HepG2 (cell line): ENCODE measurements around the gene FLAD1. TPM values are rescaled to one million over a fixed set of nuclear protein-coding genes. Genes with fewer than 3 reads are reported as not detected.
A peak's percentile ranks its signal among the peaks of the same experiment; 100 is the strongest.

Experiments used
- CCDC6 ChIP-seq: sonication (generic); formaldehyde crosslinking; IDR thresholded peaks from 2 replicates; pipeline ENCODE4 v1.8.1; 2022; ENCODE audit warnings: mild to moderate bottlenecking, missing genetic modification reagents, moderate library complexity
- CEBPZ ChIP-seq: IDR thresholded peaks from 2 replicates; pipeline ENCODE4 v1.6.1; 2012; ENCODE audit warnings: low read length, improper control_type of control experiment
- CENPBD1 ChIP-seq: sonication (generic); formaldehyde crosslinking; IDR thresholded peaks from 2 replicates; pipeline ENCODE4 v1.8.0; 2022; ENCODE audit warnings: missing genetic modification reagents, low read depth, mild to moderate bottlenecking, borderline replicate concordance
- CERS6 ChIP-seq: sonication (generic); formaldehyde crosslinking; IDR thresholded peaks from 2 replicates; pipeline ENCODE4 v1.5.0; 2020; ENCODE audit warnings: missing genetic modification reagents
- ELF1 ChIP-seq: sonication (generic); formaldehyde crosslinking; IDR thresholded peaks from 2 replicates; pipeline ENCODE4 v1.4.0; 2020; ENCODE audit warnings: missing genetic modification reagents
- GTF3A ChIP-seq: sonication (generic); formaldehyde crosslinking; conservative IDR thresholded peaks from 2 replicates; pipeline ENCODE4 v1.4.0; 2020; ENCODE audit warnings: mild to moderate bottlenecking, missing genetic modification reagents
- HNF1B ChIP-seq: sonication (generic); formaldehyde crosslinking; IDR thresholded peaks from 2 replicates; pipeline ENCODE4 v1.5.1; 2020; ENCODE audit warnings: mild to moderate bottlenecking, moderate library complexity, missing genetic modification reagents
- KMT2A ChIP-seq: sonication (generic); formaldehyde crosslinking; IDR thresholded peaks from 2 replicates; pipeline ENCODE4 v1.4.0; 2020; ENCODE audit warnings: missing genetic modification reagents
- NFIB ChIP-seq: sonication (generic); formaldehyde crosslinking; IDR thresholded peaks from 2 replicates; pipeline ENCODE4 v1.9.0; 2021; ENCODE audit warnings: missing genetic modification reagents, mild to moderate bottlenecking, borderline replicate concordance
- NR0B2 ChIP-seq: sonication (generic); formaldehyde crosslinking; IDR thresholded peaks from 2 replicates; pipeline ENCODE4 v1.4.0; 2020; ENCODE audit warnings: mild to moderate bottlenecking, missing genetic modification reagents
- NR2F2 ChIP-seq: IDR thresholded peaks from 2 replicates; pipeline ENCODE4 v1.6.1; 2012; ENCODE audit warnings: low read depth, inconsistent platforms, borderline replicate concordance
- RBAK ChIP-seq: sonication (generic); formaldehyde crosslinking; IDR thresholded peaks from 2 replicates; pipeline ENCODE4 v1.5.1; 2020; ENCODE audit warnings: mild to moderate bottlenecking, missing genetic modification reagents
- RCOR2 ChIP-seq: IDR thresholded peaks from 2 replicates; pipeline ENCODE4 v1.6.1; 2016; ENCODE audit warnings: missing biosample characterization, missing genetic modification reagents
- TRIM24 ChIP-seq: sonication (generic); formaldehyde crosslinking; IDR thresholded peaks from 2 replicates; pipeline ENCODE4 v1.8.0; 2022; ENCODE audit warnings: mild to moderate bottlenecking, missing genetic modification reagents
- ZBTB8A ChIP-seq: sonication (generic); formaldehyde crosslinking; IDR thresholded peaks from 2 replicates; pipeline ENCODE4 v1.4.0; 2020; ENCODE audit warnings: mild to moderate bottlenecking, low read depth, missing genetic modification reagents, borderline replicate concordance
- ZFP36 ChIP-seq: fragments of 150-350 bp; IDR thresholded peaks from 2 replicates; pipeline ENCODE4 v1.6.1; 2018; ENCODE audit warnings: borderline replicate concordance, low read length, low read depth; ENCODE audit not compliant: partially characterized antibody
- ZFP36L1 ChIP-seq: sonication (generic); formaldehyde crosslinking; IDR thresholded peaks from 2 replicates; pipeline ENCODE4 v1.8.0; 2022; ENCODE audit warnings: mild to moderate bottlenecking, missing genetic modification reagents, moderate library complexity
- ZNF282 ChIP-seq: fragments of 450-650 bp; IDR thresholded peaks from 2 replicates; pipeline ENCODE4 v1.6.1; 2018; ENCODE audit not compliant: partially characterized antibody
- ZNF343 ChIP-seq: sonication (generic); formaldehyde crosslinking; IDR thresholded peaks from 2 replicates; pipeline ENCODE4 v1.4.0; 2020; ENCODE audit warnings: mild to moderate bottlenecking, missing genetic modification reagents
- ZNF468 ChIP-seq: sonication (generic); formaldehyde crosslinking; IDR thresholded peaks from 2 replicates; pipeline ENCODE4 v1.8.0; 2022; ENCODE audit warnings: mild to moderate bottlenecking, moderate library complexity, missing genetic modification reagents
- ZNF563 ChIP-seq: sonication (generic); formaldehyde crosslinking; IDR thresholded peaks from 2 replicates; pipeline ENCODE4 v1.8.0; 2022; ENCODE audit warnings: mild to moderate bottlenecking, moderate library complexity, missing genetic modification reagents
- ZNF569 ChIP-seq: sonication (generic); formaldehyde crosslinking; IDR thresholded peaks from 2 replicates; pipeline ENCODE4 v1.5.0; 2020; ENCODE audit warnings: mild to moderate bottlenecking, missing genetic modification reagents, moderate library complexity, borderline replicate concordance
- ZNF614 ChIP-seq: IDR thresholded peaks from 2 replicates; pipeline ENCODE4 v1.6.1; 2018; ENCODE audit warnings: missing biosample characterization, missing genetic modification reagents, inconsistent platforms, borderline replicate concordance
- ZNF850 ChIP-seq: sonication (generic); formaldehyde crosslinking; conservative IDR thresholded peaks from 2 replicates; pipeline ENCODE4 v1.9.0; 2021; ENCODE audit warnings: mild to moderate bottlenecking, missing genetic modification reagents
- polyA plus RNA-seq, 8 experiments: library from polyadenylated mRNA; depleted of rRNA in 3 of 8; stranded (reverse) in 7 of 8; unstranded in 1 of 8; fragments of >200 nt; fragmentation: Illumina TruSeq in 4 of 8; extraction: Trizol in 4 of 8; gene quantifications; 2 replicates each; pipeline versions ENCODE4 v1.2.1 to v1.2.3, GENCODE V29; 2011 to 2016; ENCODE audit warnings: low read depth in 4 of 8, missing spikeins in 1 of 8, mixed read lengths in 1 of 8; ENCODE audit not compliant: insufficient read depth in 1 of 8
- total RNA-seq, 5 experiments: library from RNA; depleted of rRNA; stranded (reverse); fragments of >200 nt; fragmentation: Illumina TruSeq; extraction: Trizol; gene quantifications; 2 replicates each; pipeline ENCODE4 v1.2.3, GENCODE V29; 2016; ENCODE audit warnings: low read depth in 1 of 5

The FLAD1 gene
- total and polyA plus RNA-seq, 2 of the 13 experiments (the other 11 are each of a cell fraction or from before 2014, with no cell fraction given): 25.9 to 32.8 TPM

GRCh38 chr1:154974102-154974807, 8.9 kb upstream of the FLAD1 start, which contains the start of gene CKS1B (continued):
- TF ChIP-seq HNF1B (CRISPR knock-in tag) (no peak; the same call in 1 of the 2 replicates), ZNF468 (no peak), GTF3A (CRISPR knock-in tag) (no peak), NR2F2 (peak; percentile 46), ELF1 (CRISPR knock-in tag) (peak; percentile 80), ZNF614 (CRISPR knock-in tag) (no peak), NR0B2 (CRISPR knock-in tag) (no peak; the same call in 1 of the 2 replicates), NFIB (CRISPR knock-in tag) (no peak), CENPBD1 (CRISPR knock-in tag) (no peak), RCOR2 (CRISPR knock-in tag) (no peak), CERS6 (CRISPR knock-in tag) (no peak), ZNF282 (no peak), ZBTB8A (CRISPR knock-in tag) (no peak), ZNF569 (CRISPR knock-in tag) (no peak), KMT2A (CRISPR knock-in tag) (no peak), TRIM24 (CRISPR knock-in tag) (no peak), CEBPZ (peak; percentile 65), ZFP36 (no peak), ZNF850 (CRISPR knock-in tag) (no peak), CCDC6 (CRISPR knock-in tag) (peak; percentile 89; the same call in 1 of the 2 replicates), ZNF563 (peak; percentile 66; the same call in 1 of the 2 replicates), ZFP36L1 (CRISPR knock-in tag) (peak; percentile 97), ZNF343 (CRISPR knock-in tag) (peak; percentile 19; the same call in 1 of the 2 replicates), RBAK (CRISPR knock-in tag) (no peak)
